OCI-LY3 (cell line): Measurements from ENCODE around the gene PCNP.

Experiments used
- EZH2phosphoT487 ChIP-seq: fragments of 200-600 bp; shearing (Covaris generic); IDR thresholded peaks from 2 replicates; pipeline ENCODE4 v1.6.1; 2018; ENCODE audit warnings: antibody characterized with exemption, mixed run types, low read depth
- TF ChIP-seq, protein P1 (sequence below): fragments of 200-600, 300-600 bp; sonication (generic); IDR thresholded peaks from 2 replicates; pipeline ENCODE4 v1.5.1; 2014; ENCODE audit warnings: antibody characterized with exemption, low read length, low read depth

DNA sequence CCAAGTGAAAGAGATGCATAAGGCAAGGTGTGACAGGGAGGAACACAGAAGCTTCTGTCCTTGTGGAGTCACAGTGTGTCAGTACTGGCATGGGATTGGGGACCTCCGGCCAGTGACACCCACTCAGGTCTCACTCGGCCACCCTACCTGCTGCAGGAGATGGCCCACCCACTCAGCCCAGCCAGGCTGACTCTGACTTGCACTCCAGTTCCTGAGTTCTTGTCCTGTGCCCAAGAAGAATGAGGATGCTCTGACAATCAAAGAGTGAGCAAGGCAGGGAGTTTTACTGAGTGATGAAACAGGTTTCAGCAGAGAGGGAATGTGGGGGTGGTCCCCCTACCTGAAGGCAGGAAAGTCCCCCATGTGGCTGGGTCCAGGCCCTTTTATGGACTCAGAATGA lies 50.9 kb downstream of the PCNP start:
- TF ChIP-seq, protein P1, sequence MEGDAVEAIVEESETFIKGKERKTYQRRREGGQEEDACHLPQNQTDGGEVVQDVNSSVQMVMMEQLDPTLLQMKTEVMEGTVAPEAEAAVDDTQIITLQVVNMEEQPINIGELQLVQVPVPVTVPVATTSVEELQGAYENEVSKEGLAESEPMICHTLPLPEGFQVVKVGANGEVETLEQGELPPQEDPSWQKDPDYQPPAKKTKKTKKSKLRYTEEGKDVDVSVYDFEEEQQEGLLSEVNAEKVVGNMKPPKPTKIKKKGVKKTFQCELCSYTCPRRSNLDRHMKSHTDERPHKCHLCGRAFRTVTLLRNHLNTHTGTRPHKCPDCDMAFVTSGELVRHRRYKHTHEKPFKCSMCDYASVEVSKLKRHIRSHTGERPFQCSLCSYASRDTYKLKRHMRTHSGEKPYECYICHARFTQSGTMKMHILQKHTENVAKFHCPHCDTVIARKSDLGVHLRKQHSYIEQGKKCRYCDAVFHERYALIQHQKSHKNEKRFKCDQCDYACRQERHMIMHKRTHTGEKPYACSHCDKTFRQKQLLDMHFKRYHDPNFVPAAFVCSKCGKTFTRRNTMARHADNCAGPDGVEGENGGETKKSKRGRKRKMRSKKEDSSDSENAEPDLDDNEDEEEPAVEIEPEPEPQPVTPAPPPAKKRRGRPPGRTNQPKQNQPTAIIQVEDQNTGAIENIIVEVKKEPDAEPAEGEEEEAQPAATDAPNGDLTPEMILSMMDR, result no peak
- no peak for TF ChIP-seq EZH2phosphoT487
